OCI-LY1 (cell line): ENCODE data around the gene CEL.
"Not testable (repeated sequence)": the region's sequence is repeated elsewhere in the genome, so short reads cannot be mapped to it uniquely, and the experiment has no call there.

ENCODE experiments used
- H2AFZ ChIP-seq: fragments of 200-600 bp; sonication (generic), shearing (Covaris generic); 2 replicates; pipeline ENCODE4 v1.6.0; 2014; ENCODE audit warnings: antibody characterized with exemption, mild to moderate bottlenecking, low read length
- H3F3A ChIP-seq: fragments of 200-600 bp; sonication (generic), shearing (Covaris generic); 2 replicates; pipeline ENCODE4 v1.6.0; 2014; ENCODE audit warnings: mild to moderate bottlenecking, antibody characterized with exemption, low read length, moderate library complexity; ENCODE audit not compliant: insufficient read depth
- H3K27ac ChIP-seq: fragments of 200-600 bp; sonication (generic); 2 replicates; pipeline ENCODE4 v1.5.1; 2014; ENCODE audit warnings: low read length, mixed run types, mild to moderate bottlenecking, low read depth; ENCODE audit not compliant: poor library complexity, severe bottlenecking
- H3K27me3 ChIP-seq: fragments of 200-600 bp; sonication (generic); 2 replicates; pipeline ENCODE4 v1.6.0; 2014; ENCODE audit warnings: antibody characterized with exemption, mild to moderate bottlenecking, low read length, moderate library complexity; ENCODE audit not compliant: insufficient read depth
- H3K36me3 ChIP-seq: fragments of 200-600 bp; sonication (generic); 2 replicates; pipeline ENCODE4 v1.6.1; 2014; ENCODE audit warnings: mild to moderate bottlenecking, antibody characterized with exemption, low read length, moderate library complexity, mixed read lengths; ENCODE audit not compliant: insufficient read depth
- H3K4me1 ChIP-seq: fragments of 200-600 bp; sonication (generic); 2 replicates; pipeline ENCODE4 v1.5.1; 2014; ENCODE audit warnings: mild to moderate bottlenecking, low read length, moderate library complexity; ENCODE audit not compliant: insufficient read depth, severe bottlenecking
- H3K4me2 ChIP-seq: fragments of 200-600 bp; sonication (generic), shearing (Covaris generic); 2 replicates; pipeline ENCODE4 v1.6.1; 2014; ENCODE audit warnings: low read length
- H3K4me3 ChIP-seq: fragments of 200-600 bp; sonication (generic); 2 replicates; pipeline ENCODE4 v1.5.1; 2014; ENCODE audit warnings: low read length, low read depth, mild to moderate bottlenecking, mixed read lengths; ENCODE audit not compliant: poor library complexity, severe bottlenecking
- H3K79me2 ChIP-seq: fragments of 200-600 bp; shearing (Covaris generic); 2 replicates; pipeline ENCODE4 v1.6.1; 2016; ENCODE audit warnings: mixed run types, low read length, mixed read lengths; ENCODE audit not compliant: insufficient read depth
- H3K9ac ChIP-seq: fragments of 200-600 bp; sonication (generic), shearing (Covaris generic); 2 replicates; pipeline ENCODE4 v1.6.1; 2014; ENCODE audit warnings: mild to moderate bottlenecking, low read length, mixed read lengths
- H3K9me2 ChIP-seq: fragments of 200-600 bp; sonication (generic), shearing (Covaris generic); 2 replicates; pipeline ENCODE4 v1.6.1; 2014; ENCODE audit warnings: low read depth, mild to moderate bottlenecking, low read length, mixed read lengths
- H3K9me3 ChIP-seq: fragments of 200-600 bp; shearing (Covaris generic); 2 replicates; pipeline ENCODE4 v1.6.1; 2014; ENCODE audit warnings: low read length, mixed read lengths
- H4K20me1 ChIP-seq: fragments of 200-600 bp; sonication (generic), shearing (Covaris generic); 2 replicates; pipeline ENCODE4 v1.6.0; 2016; ENCODE audit warnings: mild to moderate bottlenecking, low read length; ENCODE audit not compliant: insufficient read depth
- CTCF ChIP-seq: fragments of 200-600 bp; sonication (generic), shearing (Covaris generic); IDR thresholded peaks from 2 replicates; pipeline ENCODE4 v1.5.1; 2017; ENCODE audit warnings: mild to moderate bottlenecking, antibody characterized with exemption, low read length, moderate library complexity, mixed read lengths
- EZH2 ChIP-seq: fragments of 200-600 bp; sonication (generic), shearing (Covaris generic); IDR thresholded peaks from 2 replicates; pipeline ENCODE4 v1.8.0; 2017; ENCODE audit warnings: borderline replicate concordance, mixed run types, mild to moderate bottlenecking, antibody characterized with exemption, low read length, moderate library complexity, mixed read lengths

CEL gene

GRCh38 chr9:133061764-133062145, at the start of gene CEL:
TSS of gene CEL (plus strand) at chr9:133061981. CDS start at chr9:133062003, 22 bp downstream.
- Histone ChIP-seq H3K36me3 (peaks cover 18% of the 10 kb centered on the region), H3K4me1 (peaks cover 17% of the 10 kb centered on the region)
- H3K9me3 ChIP-seq, H3K9me2 ChIP-seq, H4K20me1 ChIP-seq, H3K9ac ChIP-seq, H3F3A ChIP-seq, H3K79me2 ChIP-seq, H3K27ac ChIP-seq, H3K27me3 ChIP-seq, H3K4me3 ChIP-seq, H3K4me2 ChIP-seq, H2AFZ ChIP-seq: not testable (repeated sequence)

- Histone ChIP-seq H3K27ac (no peak overlapping the region), H4K20me1 (no peaks in the 10 kb centered on the region), H3K36me3 (no peaks in the 10 kb centered on the region; the same call in 1 of the 2 replicates), H3K9ac (no peak overlapping the region), H3K4me3 (no peak overlapping the region), H3K4me2 (no peak overlapping the region), H3K9me2 (no peaks in the 10 kb centered on the region), H2AFZ (no peak overlapping the region), H3K79me2 (no peaks in the 10 kb centered on the region), H3K27me3 (no peaks in the 10 kb centered on the region), H3K9me3 (no peaks in the 10 kb centered on the region), H3F3A (no peaks in the 10 kb centered on the region), H3K4me1 (no peaks in the 10 kb centered on the region)
- TF ChIP-seq CTCF (no peak), EZH2 (no peak)
Observed at GRCh38 chr9:133014696-133015095, 47.1 kb upstream of the CEL start.

- TF ChIP-seq CTCF (no peak), EZH2 (no peak)
- H3K4me3 ChIP-seq, result peak overlapping the region; percentile 43
- no peaks in the 10 kb centered on the region for H3K36me3 ChIP-seq
- no peaks in the 10 kb centered on the region for H4K20me1 ChIP-seq
- H3K27me3 ChIP-seq, result no peaks in the 10 kb centered on the region
- peaks cover 12% of the 10 kb centered on the region for H3K4me1 ChIP-seq
- no peaks in the 10 kb centered on the region for H3K79me2 ChIP-seq
- H3K9me2 ChIP-seq, result no peaks in the 10 kb centered on the region
- H3K9me3 ChIP-seq, result no peaks in the 10 kb centered on the region
- H2AFZ ChIP-seq, result peak overlapping the region; percentile 16; the same call in 1 of the 2 replicates
- H3F3A ChIP-seq, result no peaks in the 10 kb centered on the region
- peak overlapping the region; percentile 11; the same call in 1 of the 2 replicates for H3K9ac ChIP-seq
- H3K4me2 ChIP-seq, result peak overlapping the region; percentile 50
- H3K27ac ChIP-seq, result no peak overlapping the region
Observed at GRCh38 chr9:133023117-133023890, 38.5 kb upstream of the CEL start.

GRCh38 chr9:133026426-133026825, 35.4 kb upstream of the CEL start:
- Histone ChIP-seq H3K9ac (no peak overlapping the region), H3K27me3 (no peaks in the 10 kb centered on the region), H3K9me3 (no peaks in the 10 kb centered on the region), H2AFZ (no peak overlapping the region), H4K20me1 (no peaks in the 10 kb centered on the region), H3K9me2 (no peaks in the 10 kb centered on the region), H3K4me2 (no peak overlapping the region), H3K79me2 (peaks cover 4% of the 10 kb centered on the region), H3K36me3 (no peaks in the 10 kb centered on the region), H3K4me1 (peaks cover 22% of the 10 kb centered on the region), H3K4me3 (no peak overlapping the region), H3F3A (no peaks in the 10 kb centered on the region), H3K27ac (no peak overlapping the region)
- TF ChIP-seq EZH2 (no peak), CTCF (no peak)
